Hepatocyte (in vitro differentiated cells): ENCODE measurements around the gene KCNJ4. TPM values are rescaled to one million over a fixed set of nuclear protein-coding genes. Genes with fewer than 3 reads are reported as not detected.
A peak's percentile ranks its signal among the peaks of the same experiment; 100 is the strongest.

Experiments used
- DNase-seq: peaks from one replicate; pipeline ENCODE4 v3.0.0-alpha.2; 2016; ENCODE audit warnings: low spot score
- H2AFZ ChIP-seq: fragments of 200-600 bp; sonication (generic); 2 replicates; pipeline ENCODE4 v1.6.0; 2016; ENCODE audit warnings: antibody characterized with exemption, mild to moderate bottlenecking
- H3K27ac ChIP-seq: fragments of 200-600 bp; sonication (generic); 2 replicates; pipeline ENCODE4 v1.5.1; 2016; ENCODE audit warnings: mild to moderate bottlenecking
- H3K27me3 ChIP-seq: fragments of 200-600 bp; sonication (generic); 2 replicates; pipeline ENCODE4 v1.6.1; 2016
- H3K36me3 ChIP-seq: fragments of 200-600 bp; sonication (generic); replicated peaks from 2 replicates; pipeline ENCODE4 v1.5.1; 2016; ENCODE audit warnings: low read depth; ENCODE audit not compliant: insufficient read depth
- H3K4me1 ChIP-seq: fragments of 200-600 bp; sonication (generic); 2 replicates; pipeline ENCODE4 v1.5.1; 2016; ENCODE audit warnings: mild to moderate bottlenecking, moderate library complexity; ENCODE audit not compliant: insufficient read depth
- H3K4me2 ChIP-seq: fragments of 200-600 bp; sonication (generic); 2 replicates; pipeline ENCODE4 v1.6.0; 2016
- H3K4me3 ChIP-seq: fragments of 200-600 bp; sonication (generic); 2 replicates; pipeline ENCODE4 v1.5.1; 2016; ENCODE audit warnings: mild to moderate bottlenecking
- H3K79me2 ChIP-seq: fragments of 200-600 bp; sonication (generic); 2 replicates; pipeline ENCODE4 v1.6.0; 2017; ENCODE audit warnings: mild to moderate bottlenecking
- H3K9me2 ChIP-seq: fragments of 200-600 bp; sonication (generic); replicated peaks from 2 replicates; pipeline ENCODE4 v1.6.0; 2017; ENCODE audit warnings: mild to moderate bottlenecking; ENCODE audit not compliant: insufficient read depth
- H3K9me3 ChIP-seq: fragments of 200-600 bp; sonication (generic); 2 replicates; pipeline ENCODE4 v1.5.1; 2016; ENCODE audit warnings: low read depth, mild to moderate bottlenecking
- H4K20me1 ChIP-seq: fragments of 200-600 bp; sonication (generic); 2 replicates; pipeline ENCODE4 v1.6.0; 2016; ENCODE audit warnings: mild to moderate bottlenecking; ENCODE audit not compliant: insufficient read depth, poor library complexity, severe bottlenecking
- EZH2 ChIP-seq: fragments of 200-600 bp; sonication (generic); IDR thresholded peaks from 2 replicates; pipeline ENCODE4 v1.6.1; 2016; ENCODE audit warnings: antibody characterized with exemption, mild to moderate bottlenecking, borderline replicate concordance
- EZH2phosphoT487 ChIP-seq: fragments of 200-600 bp; sonication (generic); IDR thresholded peaks from one replicate; pipeline ENCODE4 v1.6.1; 2018; ENCODE audit warnings: antibody characterized with exemption, mild to moderate bottlenecking, low read depth, moderate library complexity; ENCODE audit not compliant: unreplicated experiment, severe bottlenecking
- WGBS: methylation state at CpG from one replicate; pipeline ENCODE4 v1.1.6; 2016; ENCODE audit warnings: low lambda C conversion rate; ENCODE audit errors: missing lambda C conversion rate; 5-methylcytosine and 5-hydroxymethylcytosine counted together
- polyA plus RNA-seq: library from polyadenylated mRNA; unstranded; fragments of >200 nt; fragmentation: Nextera tagmentation; extraction: Ambion mirVana; gene quantifications from 2 replicates; pipeline ENCODE4 v1.2.1, GENCODE V29; 2016
- total RNA-seq: library from RNA; depleted of rRNA; stranded (reverse); fragments of >200 nt; gene quantifications from 2 replicates; pipeline ENCODE4 v1.2.3, GENCODE V29; 2014
- TF ChIP-seq, protein P1 (sequence below): fragments of 200-600 bp; sonication (generic); IDR thresholded peaks from 2 replicates; pipeline ENCODE4 v1.5.1; 2016; ENCODE audit warnings: antibody characterized with exemption, mild to moderate bottlenecking; ENCODE audit not compliant: poor library complexity

The KCNJ4 gene
- total and polyA plus RNA-seq, 2 experiments from 2014 or later, result 0.08 to 0.50 TPM

DNA sequence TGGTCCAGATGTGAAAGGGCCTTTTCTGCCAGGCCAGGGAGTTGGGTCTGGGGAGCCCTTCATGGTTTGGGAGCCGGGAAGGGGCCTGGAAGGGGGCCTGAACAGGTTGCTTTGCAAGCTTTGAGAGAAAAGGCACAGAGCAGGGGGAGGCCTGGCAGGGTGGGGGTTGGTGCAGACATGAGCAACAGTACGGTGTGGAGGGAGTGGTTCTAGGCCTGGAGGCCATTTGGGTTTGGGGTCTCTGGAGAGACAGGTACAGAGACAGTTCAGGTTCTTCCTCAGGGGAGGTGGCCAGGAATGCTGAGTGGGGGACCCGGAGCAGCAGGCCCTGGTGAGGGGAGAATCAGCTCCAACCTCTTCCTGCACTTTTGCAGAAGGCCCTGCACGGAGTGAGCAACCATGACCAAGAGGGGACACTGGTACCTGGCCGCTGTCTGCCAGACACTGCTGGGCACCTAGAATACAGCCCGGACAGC is 14.3 kb upstream of the KCNJ4 start:
- H3K9me3 ChIP-seq, result no peaks in the 10 kb centered on the region
- no peaks in the 10 kb centered on the region for H4K20me1 ChIP-seq
- DNase-seq, result peak; percentile 3
- no peaks in the 10 kb centered on the region for H3K9me2 ChIP-seq
- H3K4me3 ChIP-seq, result no peak overlapping the region
- no peak overlapping the region for H2AFZ ChIP-seq
- peaks cover 11% of the 10 kb centered on the region for H3K4me1 ChIP-seq
- H3K27ac ChIP-seq, result no peak overlapping the region
- peaks cover 11% of the 10 kb centered on the region for H3K79me2 ChIP-seq
- 91% methylated on average over 6 of the region's 6 CpGs for WGBS
- no peaks in the 10 kb centered on the region for H3K36me3 ChIP-seq
- peak overlapping the region; percentile 99 for H3K4me2 ChIP-seq
- no peaks in the 10 kb centered on the region for H3K27me3 ChIP-seq
- TF ChIP-seq, protein P1, sequence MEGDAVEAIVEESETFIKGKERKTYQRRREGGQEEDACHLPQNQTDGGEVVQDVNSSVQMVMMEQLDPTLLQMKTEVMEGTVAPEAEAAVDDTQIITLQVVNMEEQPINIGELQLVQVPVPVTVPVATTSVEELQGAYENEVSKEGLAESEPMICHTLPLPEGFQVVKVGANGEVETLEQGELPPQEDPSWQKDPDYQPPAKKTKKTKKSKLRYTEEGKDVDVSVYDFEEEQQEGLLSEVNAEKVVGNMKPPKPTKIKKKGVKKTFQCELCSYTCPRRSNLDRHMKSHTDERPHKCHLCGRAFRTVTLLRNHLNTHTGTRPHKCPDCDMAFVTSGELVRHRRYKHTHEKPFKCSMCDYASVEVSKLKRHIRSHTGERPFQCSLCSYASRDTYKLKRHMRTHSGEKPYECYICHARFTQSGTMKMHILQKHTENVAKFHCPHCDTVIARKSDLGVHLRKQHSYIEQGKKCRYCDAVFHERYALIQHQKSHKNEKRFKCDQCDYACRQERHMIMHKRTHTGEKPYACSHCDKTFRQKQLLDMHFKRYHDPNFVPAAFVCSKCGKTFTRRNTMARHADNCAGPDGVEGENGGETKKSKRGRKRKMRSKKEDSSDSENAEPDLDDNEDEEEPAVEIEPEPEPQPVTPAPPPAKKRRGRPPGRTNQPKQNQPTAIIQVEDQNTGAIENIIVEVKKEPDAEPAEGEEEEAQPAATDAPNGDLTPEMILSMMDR, result no peak
- TF ChIP-seq EZH2 (no peak), EZH2phosphoT487 (no peak)

DNA sequence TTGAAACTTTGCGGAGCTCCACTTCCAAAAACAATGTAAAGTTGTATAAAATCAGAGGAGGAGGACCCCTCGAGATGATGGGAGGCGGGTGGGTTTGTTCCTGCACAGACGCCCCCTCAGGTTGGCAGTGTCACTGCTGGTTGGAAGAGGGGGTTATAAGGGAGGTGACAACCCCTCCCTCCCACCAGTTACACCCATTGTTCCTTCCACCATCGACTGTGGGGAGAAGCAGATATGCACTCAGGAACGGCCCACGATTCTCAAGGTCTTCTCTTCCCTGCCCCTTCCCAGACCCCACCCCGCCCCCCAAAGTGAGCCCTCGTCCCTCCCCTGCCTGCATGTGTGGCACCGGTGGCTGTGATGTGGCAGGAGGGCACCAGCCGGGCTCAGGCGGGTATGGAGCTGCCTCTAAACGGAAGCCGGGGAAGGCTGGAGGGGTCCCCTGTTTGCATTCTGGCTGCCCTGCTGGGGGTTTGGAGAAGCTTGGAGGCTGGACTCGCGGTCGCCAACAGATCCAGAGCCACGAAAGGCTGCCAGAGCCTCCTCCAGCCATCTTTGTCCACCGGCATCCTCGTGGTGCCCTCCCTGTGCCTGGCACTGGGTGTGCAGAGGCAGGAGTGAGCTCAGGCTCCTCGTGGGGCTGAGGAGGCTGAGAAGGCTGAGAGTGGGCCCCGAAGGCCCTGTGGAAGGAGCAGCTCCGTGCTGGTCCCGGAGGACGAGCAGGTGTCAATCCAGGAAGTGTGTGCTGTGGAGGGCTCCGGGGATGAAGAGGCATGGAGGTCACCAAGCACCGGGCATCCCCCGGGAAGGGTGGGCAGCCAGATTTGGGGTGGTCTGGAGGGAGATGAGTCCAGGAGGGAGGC is 13.7 kb upstream of the KCNJ4 start:
- Histone ChIP-seq H2AFZ (peak overlapping the region; percentile 99), H3K4me1 (peaks cover 13% of the 10 kb centered on the region), H3K4me2 (peak overlapping the region; percentile 99), H3K9me2 (no peaks in the 10 kb centered on the region), H3K4me3 (peak overlapping the region; percentile 81), H3K27me3 (no peaks in the 10 kb centered on the region), H3K9me3 (no peaks in the 10 kb centered on the region), H3K79me2 (peaks cover 11% of the 10 kb centered on the region), H3K27ac (peak overlapping the region; percentile 58), H4K20me1 (no peaks in the 10 kb centered on the region), H3K36me3 (no peaks in the 10 kb centered on the region)
- peak; percentile 49 for DNase-seq
- TF ChIP-seq EZH2, result no peak
- TF ChIP-seq, protein P1, result peak; percentile 37
- no peak for TF ChIP-seq EZH2phosphoT487
- 72% methylated on average over 28 of the region's 28 CpGs for WGBS

GRCh38 chr22:38467904-38468442 is 13.0 kb upstream of the KCNJ4 start, which contains the start of gene KDELR3:
TSS of gene KDELR3 (plus strand) at chr22:38468096. CDS start at chr22:38468234, 138 bp downstream.
- peak; percentile 92 for DNase-seq
- Histone ChIP-seq H4K20me1 (no peaks in the 10 kb centered on the region), H3K27ac (peak within 1 kb of the TSS; percentile 58), H3K27me3 (no peaks in the 10 kb centered on the region), H3K9me3 (no peaks in the 10 kb centered on the region), H3K9me2 (no peaks in the 10 kb centered on the region), H3K36me3 (no peaks in the 10 kb centered on the region), H3K4me1 (peaks cover 20% of the 10 kb centered on the region), H3K79me2 (peaks cover 11% of the 10 kb centered on the region), H3K4me3 (peak within 1 kb of the TSS; percentile 81), H2AFZ (peak within 1 kb of the TSS; percentile 99), H3K4me2 (peak within 1 kb of the TSS; percentile 99)
- 2% methylated on average over 53 of the region's 53 CpGs for WGBS
- TF ChIP-seq, protein P1, result no peak
- TF ChIP-seq EZH2, result no peak
- no peak for TF ChIP-seq EZH2phosphoT487
